ENCODE results near the gene OSER1.

OSER1 gene

DNA sequence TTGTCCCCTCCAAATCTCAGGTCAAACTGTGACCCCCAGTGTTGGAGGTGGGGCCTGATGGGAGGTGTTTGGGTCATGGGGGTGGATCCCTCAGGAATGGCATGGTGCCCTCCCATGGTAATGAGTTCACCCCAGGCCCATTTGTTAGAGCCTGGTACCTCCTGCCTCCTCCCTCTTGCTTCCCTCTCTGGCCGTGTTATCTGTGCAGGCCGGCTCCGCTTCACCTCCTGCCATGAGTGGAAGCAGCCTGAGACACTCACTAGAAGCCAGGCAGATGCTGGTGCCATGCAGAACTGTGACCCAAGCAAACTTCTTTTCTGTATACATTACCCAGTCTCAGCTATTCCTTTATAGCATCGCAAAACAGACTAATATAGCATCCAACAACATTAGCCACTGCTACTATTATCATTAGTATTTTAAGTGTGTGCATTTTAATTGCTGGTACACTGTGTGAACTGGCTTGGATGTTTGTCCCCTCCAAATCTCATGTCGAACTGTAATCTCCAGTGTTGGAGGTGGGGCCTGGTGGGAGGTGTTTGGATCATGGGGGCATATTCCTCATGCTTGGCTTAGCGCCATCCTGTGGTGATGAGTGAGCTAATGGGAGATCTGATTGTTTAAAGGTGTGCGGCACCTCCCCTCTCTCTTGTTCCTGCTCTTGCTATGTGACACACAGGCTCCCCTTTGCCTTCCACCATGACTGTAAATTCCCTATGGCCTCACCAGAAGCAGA, 12.2 kb upstream of the OSER1 start:
- no peak overlapping the region for H3K9ac ChIP-seq (ENCODE audit: low read length)
- no peak overlapping the region for H3K4me3 ChIP-seq (ENCODE audit: low read length)
- no peaks in the 10 kb centered on the region for H3K27me3 ChIP-seq (ENCODE audit: control insufficient read depth, insufficient read depth, low read length)
- no peak overlapping the region for H3K27ac ChIP-seq (ENCODE audit: low read length)
- no peaks in the 10 kb centered on the region for H3K36me3 ChIP-seq (ENCODE audit: control insufficient read depth, low read depth, low read length)
- no peaks in the 10 kb centered on the region for H3K9me3 ChIP-seq (ENCODE audit: control insufficient read depth, low read depth, low read length)
- H3K4me1 ChIP-seq (ENCODE audit: control insufficient read depth, low read depth, low read length), result no peaks in the 10 kb centered on the region

DNA sequence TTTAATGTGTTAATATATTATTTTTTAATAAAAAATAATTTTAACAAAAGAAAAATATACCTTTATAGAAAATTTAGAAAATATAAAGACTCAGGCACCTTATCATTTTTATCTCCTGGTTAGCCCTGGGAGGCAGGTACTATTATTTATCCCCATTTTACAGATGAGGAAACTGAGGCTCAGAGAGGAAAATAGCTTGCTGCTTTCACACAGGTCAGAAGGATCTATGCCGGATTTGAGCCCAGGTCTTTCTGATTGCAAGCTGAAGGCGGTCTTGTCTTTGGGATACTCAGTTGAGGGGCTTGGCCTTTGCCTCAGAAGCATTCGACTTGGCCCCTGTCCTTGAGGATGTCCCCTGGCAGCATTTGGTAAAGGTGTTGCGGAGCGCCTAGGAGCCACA, 11.5 kb upstream of the OSER1 start:
- H3K27ac ChIP-seq (ENCODE audit: low read length), result no peak overlapping the region

GRCh38 chr20:44221368-44221954, 10.9 kb upstream of the OSER1 start:
- no peaks in the 10 kb centered on the region for H3K27me3 ChIP-seq (ENCODE audit: control insufficient read depth, insufficient read depth, low read length)
- no peaks in the 10 kb centered on the region for H3K4me1 ChIP-seq (ENCODE audit: control insufficient read depth, low read depth, low read length)
- H3K27ac ChIP-seq (ENCODE audit: low read length), result no peak overlapping the region
- H3K9ac ChIP-seq (ENCODE audit: low read length), result no peak overlapping the region
- no peaks in the 10 kb centered on the region for H3K9me3 ChIP-seq (ENCODE audit: control insufficient read depth, low read depth, low read length)
- no peaks in the 10 kb centered on the region for H3K36me3 ChIP-seq (ENCODE audit: control insufficient read depth, low read depth, low read length)
- no peak overlapping the region for H3K4me3 ChIP-seq (ENCODE audit: low read length)

More for the DNA sequence above, 11.5 kb upstream of the OSER1 start:
- H3K36me3 ChIP-seq (ENCODE audit: control insufficient read depth, low read depth, low read length), result no peaks in the 10 kb centered on the region
- H3K9me3 ChIP-seq (ENCODE audit: control insufficient read depth, low read depth, low read length), result no peaks in the 10 kb centered on the region
- no peaks in the 10 kb centered on the region for H3K27me3 ChIP-seq (ENCODE audit: control insufficient read depth, insufficient read depth, low read length)
- H3K4me3 ChIP-seq (ENCODE audit: low read length), result no peak overlapping the region
- H3K9ac ChIP-seq (ENCODE audit: low read length), result no peak overlapping the region
- no peaks in the 10 kb centered on the region for H3K4me1 ChIP-seq (ENCODE audit: control insufficient read depth, low read depth, low read length)

- no peak overlapping the region for H3K4me3 ChIP-seq (ENCODE audit: low read length)
- no peaks in the 10 kb centered on the region for H3K36me3 ChIP-seq (ENCODE audit: control insufficient read depth, low read depth, low read length)
- H3K4me1 ChIP-seq (ENCODE audit: control insufficient read depth, low read depth, low read length), result no peaks in the 10 kb centered on the region
- H3K9me3 ChIP-seq (ENCODE audit: control insufficient read depth, low read depth, low read length), result no peaks in the 10 kb centered on the region
- no peak overlapping the region for H3K27ac ChIP-seq (ENCODE audit: low read length)
- no peaks in the 10 kb centered on the region for H3K27me3 ChIP-seq (ENCODE audit: control insufficient read depth, insufficient read depth, low read length)
- no peak overlapping the region for H3K9ac ChIP-seq (ENCODE audit: low read length)
Observed at GRCh38 chr20:44219791-44220190, 9.2 kb upstream of the OSER1 start.

GRCh38 chr20:44219170-44219730, 8.7 kb upstream of the OSER1 start:
- Histone ChIP-seq H3K9ac (ENCODE audit: low read length) (no peak overlapping the region), H3K27me3 (ENCODE audit: control insufficient read depth, insufficient read depth, low read length) (no peaks in the 10 kb centered on the region), H3K27ac (ENCODE audit: low read length) (no peak overlapping the region), H3K36me3 (ENCODE audit: control insufficient read depth, low read depth, low read length) (no peaks in the 10 kb centered on the region), H3K9me3 (ENCODE audit: control insufficient read depth, low read depth, low read length) (no peaks in the 10 kb centered on the region), H3K4me1 (ENCODE audit: control insufficient read depth, low read depth, low read length) (no peaks in the 10 kb centered on the region), H3K4me3 (ENCODE audit: low read length) (no peak overlapping the region)

DNA sequence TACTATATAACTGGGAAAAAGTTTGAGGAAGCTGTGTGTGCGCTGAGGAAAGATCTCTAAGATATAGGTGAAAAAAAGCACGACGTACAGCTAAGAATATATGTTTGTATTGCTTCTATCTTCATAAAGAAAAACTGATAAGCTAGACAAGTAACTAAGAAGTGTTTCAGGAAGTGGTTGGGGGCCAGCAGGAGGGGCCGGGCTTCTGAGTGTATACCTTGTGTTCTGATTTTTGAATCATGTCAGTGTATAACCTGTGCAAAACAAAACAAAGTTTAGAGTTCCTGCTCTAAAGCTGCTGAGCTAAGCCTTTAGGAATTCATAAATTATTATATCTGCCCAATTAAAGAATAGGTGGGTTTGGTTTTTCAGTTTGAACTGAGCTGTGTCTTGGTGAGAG, 7.9 kb upstream of the OSER1 start:
- Histone ChIP-seq H3K27ac (ENCODE audit: low read length) (no peak overlapping the region), H3K36me3 (ENCODE audit: control insufficient read depth, low read depth, low read length) (no peaks in the 10 kb centered on the region), H3K9ac (ENCODE audit: low read length) (no peak overlapping the region), H3K4me3 (ENCODE audit: low read length) (no peak overlapping the region), H3K4me1 (ENCODE audit: control insufficient read depth, low read depth, low read length) (no peaks in the 10 kb centered on the region), H3K9me3 (ENCODE audit: control insufficient read depth, low read depth, low read length) (no peaks in the 10 kb centered on the region), H3K27me3 (ENCODE audit: control insufficient read depth, insufficient read depth, low read length) (no peaks in the 10 kb centered on the region)

DNA sequence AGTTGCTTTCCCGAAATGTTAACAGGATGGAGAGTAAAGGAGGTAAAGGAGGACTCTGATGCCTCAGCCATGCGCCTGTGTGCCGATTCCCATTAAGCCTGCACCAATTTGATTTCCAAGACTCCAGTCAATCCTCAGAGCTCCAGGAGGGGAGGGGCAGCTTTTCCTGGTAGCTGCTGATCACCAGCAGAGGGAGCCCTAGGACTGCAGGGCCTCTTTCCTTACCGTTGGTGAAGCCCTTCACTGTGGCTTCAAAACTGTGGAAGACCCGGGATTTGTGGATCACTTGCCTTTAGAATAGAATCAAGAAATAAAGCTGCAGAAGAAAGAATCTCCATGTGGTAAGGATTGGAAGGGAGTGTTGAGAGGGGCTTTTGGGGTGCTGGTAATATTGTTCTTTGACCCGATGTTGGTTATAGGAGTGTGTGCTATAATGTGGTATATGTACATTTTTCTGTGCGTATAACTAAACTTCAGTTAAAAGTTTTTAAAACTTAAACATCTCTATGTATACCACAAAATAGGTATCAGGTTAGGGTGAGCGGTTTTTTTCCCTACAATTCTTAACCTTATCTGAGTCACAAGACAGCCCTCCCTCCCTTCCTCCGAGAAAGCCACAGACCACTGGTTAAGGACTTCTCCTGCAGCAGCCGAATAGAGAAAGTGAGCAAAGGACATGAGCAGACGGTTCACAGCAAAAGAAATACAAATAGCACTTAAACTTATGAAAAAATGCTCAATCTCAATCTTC, 6.9 kb upstream of the OSER1 start:
- Histone ChIP-seq H3K9me3 (ENCODE audit: control insufficient read depth, low read depth, low read length) (no peaks in the 10 kb centered on the region), H3K36me3 (ENCODE audit: control insufficient read depth, low read depth, low read length) (no peaks in the 10 kb centered on the region), H3K27me3 (ENCODE audit: control insufficient read depth, insufficient read depth, low read length) (no peaks in the 10 kb centered on the region), H3K4me3 (ENCODE audit: low read length) (no peak overlapping the region), H3K27ac (ENCODE audit: low read length) (no peak overlapping the region), H3K4me1 (ENCODE audit: control insufficient read depth, low read depth, low read length) (no peaks in the 10 kb centered on the region), H3K9ac (ENCODE audit: low read length) (no peak overlapping the region)

GRCh38 chr20:44215125-44215524, 4.6 kb upstream of the OSER1 start:
- no peak overlapping the region for H3K9ac ChIP-seq (ENCODE audit: low read length)
- no peaks in the 10 kb centered on the region for H3K27me3 ChIP-seq (ENCODE audit: control insufficient read depth, insufficient read depth, low read length)
- H3K4me3 ChIP-seq (ENCODE audit: low read length), result no peak overlapping the region
- no peaks in the 10 kb centered on the region for H3K36me3 ChIP-seq (ENCODE audit: control insufficient read depth, low read depth, low read length)
- no peak overlapping the region for H3K27ac ChIP-seq (ENCODE audit: low read length)
- H3K9me3 ChIP-seq (ENCODE audit: control insufficient read depth, low read depth, low read length), result no peaks in the 10 kb centered on the region
- peaks cover 4% of the 10 kb centered on the region for H3K4me1 ChIP-seq (ENCODE audit: control insufficient read depth, low read depth, low read length)

GRCh38 chr20:44212792-44213191, 2.2 kb upstream of the OSER1 start:
- Histone ChIP-seq H3K9me3 (ENCODE audit: control insufficient read depth, low read depth, low read length) (no peaks in the 10 kb centered on the region), H3K27ac (ENCODE audit: low read length) (no peak overlapping the region), H3K36me3 (ENCODE audit: control insufficient read depth, low read depth, low read length) (no peaks in the 10 kb centered on the region), H3K4me3 (ENCODE audit: low read length) (no peak overlapping the region), H3K27me3 (ENCODE audit: control insufficient read depth, insufficient read depth, low read length) (no peaks in the 10 kb centered on the region), H3K4me1 (ENCODE audit: control insufficient read depth, low read depth, low read length) (peaks cover 16% of the 10 kb centered on the region), H3K9ac (ENCODE audit: low read length) (no peak overlapping the region)

DNA sequence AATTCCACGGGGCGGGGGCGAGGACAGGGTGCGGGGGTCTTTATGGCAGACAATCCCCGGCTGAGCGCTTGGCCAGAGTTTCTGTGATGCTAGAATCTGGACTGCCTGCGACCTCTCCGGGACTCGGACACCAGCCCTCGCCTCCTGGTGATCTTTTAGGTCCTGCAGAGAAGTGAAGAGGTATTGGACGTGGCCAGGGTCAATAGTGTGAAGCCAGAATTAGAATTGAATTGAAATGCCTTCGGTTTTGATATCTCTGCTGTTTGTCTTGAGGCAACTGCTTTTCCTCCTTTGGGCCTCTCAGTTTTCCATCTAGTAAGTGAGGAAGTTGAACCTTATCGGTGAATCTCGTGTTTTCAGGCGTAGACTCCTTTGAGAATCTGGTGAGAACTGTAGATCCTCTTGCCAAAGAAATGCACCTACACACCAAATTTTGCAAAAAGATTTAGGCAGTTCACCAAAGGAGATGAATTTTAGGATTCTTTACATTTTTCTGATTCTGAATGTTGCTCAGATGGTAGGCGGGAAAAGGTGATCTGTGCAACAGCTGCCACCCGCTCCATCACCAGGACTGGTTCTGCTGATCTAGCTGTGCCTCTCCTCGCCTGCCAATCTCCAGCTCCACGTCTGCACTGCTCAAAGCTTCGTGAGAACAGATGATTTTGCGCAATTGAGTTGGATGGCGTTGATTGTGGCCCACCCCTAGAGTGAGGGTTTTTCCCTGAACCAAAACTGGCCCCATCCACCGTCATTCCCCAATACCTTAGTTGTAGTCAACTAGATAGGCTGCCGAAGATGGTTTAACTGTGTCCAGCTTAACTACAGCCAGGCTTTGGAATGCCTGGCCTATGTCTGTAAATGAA, 837 bp upstream of the OSER1 start:
- H3K36me3 ChIP-seq (ENCODE audit: control insufficient read depth, low read depth, low read length), result peaks cover under 1% of the 10 kb centered on the region
- peak overlapping the region; percentile 74 for H3K9ac ChIP-seq (ENCODE audit: low read length)
- H3K27me3 ChIP-seq (ENCODE audit: control insufficient read depth, insufficient read depth, low read length), result no peaks in the 10 kb centered on the region
- H3K4me3 ChIP-seq (ENCODE audit: low read length), result peak overlapping the region; percentile 84
- H3K9me3 ChIP-seq (ENCODE audit: control insufficient read depth, low read depth, low read length), result no peaks in the 10 kb centered on the region
- peak overlapping the region; percentile 29 for H3K27ac ChIP-seq (ENCODE audit: low read length)
- peaks cover 16% of the 10 kb centered on the region for H3K4me1 ChIP-seq (ENCODE audit: control insufficient read depth, low read depth, low read length)

Measured in iPS-18a (cell line).